HG03439 (cell line): ENCODE data around the gene ALS2.

Experiments used
- ATAC-seq: cut with Tn5 transposase; IDR thresholded peaks from one replicate; pipeline ENCODE4 v1.9.1; 2021; ENCODE audit warnings: mild to moderate bottlenecking, moderate library complexity; ENCODE audit not compliant: unreplicated experiment

The ALS2 gene

GRCh38 chr2:201758873-201759272 is 21.9 kb downstream of the ALS2 start:
- ATAC-seq: no peak

- no peak for ATAC-seq
Measured at GRCh38 chr2:201758234-201758633, 22.5 kb downstream of the ALS2 start.

- ATAC-seq: no peak
Measured at GRCh38 chr2:201754717-201755415, 25.9 kb downstream of the ALS2 start.

- no peak for ATAC-seq
Measured at GRCh38 chr2:201751566-201751965, 29.2 kb downstream of the ALS2 start.

GRCh38 chr2:201746551-201746950 is 34.2 kb downstream of the ALS2 start:
- no peak for ATAC-seq

GRCh38 chr2:201735486-201735885 is 45.2 kb downstream of the ALS2 start:
- no peak for ATAC-seq

- no peak for ATAC-seq
Measured at GRCh38 chr2:201734111-201734510, 46.6 kb downstream of the ALS2 start.

- ATAC-seq: no peak
Measured at GRCh38 chr2:201733544-201733943, 47.2 kb downstream of the ALS2 start.

- no peak for ATAC-seq
Measured at GRCh38 chr2:201730651-201731285, 50.0 kb downstream of the ALS2 start.

- no peak for ATAC-seq
Measured at GRCh38 chr2:201715459-201715858, 65.3 kb downstream of the ALS2 start.

- ATAC-seq: no peak
Measured at GRCh38 chr2:201712726-201713125, 68.0 kb downstream of the ALS2 start.

- ATAC-seq: no peak
Measured at GRCh38 chr2:201709747-201710146, 71.0 kb downstream of the ALS2 start.

- ATAC-seq: no peak
Measured at GRCh38 chr2:201709049-201709448, 71.7 kb downstream of the ALS2 start.

GRCh38 chr2:201707753-201708152 is 73.0 kb downstream of the ALS2 start:
- no peak for ATAC-seq

- ATAC-seq: no peak
Measured at GRCh38 chr2:201707142-201707541, 73.6 kb downstream of the ALS2 start.

GRCh38 chr2:201704536-201704935 is 76.2 kb downstream of the ALS2 start:
- no peak for ATAC-seq

GRCh38 chr2:201701646-201702045 is 79.1 kb downstream of the ALS2 start:
- no peak for ATAC-seq

GRCh38 chr2:201699416-201699815 is 81.3 kb downstream of the ALS2 start:
- no peak for ATAC-seq

GRCh38 chr2:201698588-201699226 is 82.0 kb downstream of the ALS2 start, which contains the start of gene MPP4:
Gene MPP4 (minus strand): TSS chr2:201698644. CDS start chr2:201693954, 4,690 bp downstream.
- no peak for ATAC-seq

- no peak for ATAC-seq
Measured at GRCh38 chr2:201697899-201698298, 82.8 kb downstream of the ALS2 start.

GRCh38 chr2:201696151-201696659 is 84.5 kb downstream of the ALS2 start:
- no peak for ATAC-seq

GRCh38 chr2:201685156-201685555 is 95.6 kb downstream of the ALS2 start:
- ATAC-seq: no peak
